ENCODE results near the gene HSD17B2.

Gene HSD17B2

DNA sequence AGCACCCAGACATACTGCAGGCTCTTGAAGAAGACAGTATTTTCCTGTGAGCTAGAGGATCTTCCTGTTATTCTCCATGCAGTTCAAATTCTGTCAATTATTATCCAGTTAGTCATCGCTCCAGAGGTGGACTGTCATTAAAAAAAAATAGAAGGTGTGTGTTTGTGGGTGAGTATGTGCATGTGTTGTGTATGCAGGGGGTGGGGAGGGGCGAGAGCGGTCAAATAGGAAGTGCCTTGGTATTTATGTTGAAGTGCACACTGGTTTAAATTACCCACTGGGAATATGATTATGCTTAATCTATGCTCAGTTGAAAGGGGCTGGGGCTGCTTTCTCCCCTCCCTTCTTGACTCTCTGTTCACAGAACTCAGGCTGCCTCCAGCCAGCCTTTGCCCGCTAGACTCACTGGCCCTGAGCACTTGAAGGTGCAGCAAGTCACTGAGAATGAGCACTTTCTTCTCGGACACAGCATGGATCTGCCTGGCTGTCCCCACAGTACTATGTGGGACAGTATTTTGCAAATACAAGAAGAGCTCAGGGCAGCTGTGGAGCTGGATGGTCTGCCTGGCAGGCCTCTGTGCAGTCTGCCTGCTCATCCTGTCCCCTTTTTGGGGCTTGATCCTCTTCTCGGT lies at the start of gene HSD17B2:
HSD17B2 (plus strand) TSS at position 273 of the 632 bp plus-strand sequence; CDS start at position 445, 172 bp downstream.
- Histone ChIP-seq H3K4me1 (ENCODE audit: control insufficient read depth in 1 of 2, insufficient read depth in 2 of 2, low read length in 2 of 2) (no peaks in the 10 kb centered on the region), H3K27me3 (ENCODE audit: low read depth, low read length) (no peaks in the 10 kb centered on the region), H3K9me3 (ENCODE audit: control insufficient read depth in 1 of 2, low read length in 2 of 2) (no peaks in the 10 kb centered on the region), H3K4me3 (ENCODE audit: low read depth in 1 of 2, low read length in 2 of 2) (peak within 1 kb of the TSS in 1 of 2 donors; percentile 47), H3K36me3 (ENCODE audit: control insufficient read depth in 1 of 2, insufficient read depth in 2 of 2, low read length in 2 of 2) (no peaks in the 10 kb centered on the region), H3K27ac (ENCODE audit: low read length) (peak within 1 kb of the TSS; percentile 35)

- Histone ChIP-seq H3K36me3 (ENCODE audit: control insufficient read depth in 1 of 2, insufficient read depth in 2 of 2, low read length in 2 of 2) (no peaks in the 10 kb centered on the region), H3K4me1 (ENCODE audit: control insufficient read depth in 1 of 2, insufficient read depth in 2 of 2, low read length in 2 of 2) (no peaks in the 10 kb centered on the region), H3K9me3 (ENCODE audit: control insufficient read depth in 1 of 2, low read length in 2 of 2) (no peaks in the 10 kb centered on the region), H3K27me3 (ENCODE audit: low read depth, low read length) (no peaks in the 10 kb centered on the region), H3K27ac (ENCODE audit: low read length) (no peak overlapping the region), H3K4me3 (ENCODE audit: low read depth in 1 of 2, low read length in 2 of 2) (no peak overlapping the region)
Measured at GRCh38 chr16:81987121-81987520, 47.9 kb upstream of the HSD17B2 start.

GRCh38 chr16:81987706-81988105 lies 47.3 kb upstream of the HSD17B2 start:
- Histone ChIP-seq H3K27me3 (ENCODE audit: low read depth, low read length) (no peaks in the 10 kb centered on the region), H3K9me3 (ENCODE audit: control insufficient read depth in 1 of 2, low read length in 2 of 2) (no peaks in the 10 kb centered on the region), H3K27ac (ENCODE audit: low read length) (no peak overlapping the region), H3K36me3 (ENCODE audit: control insufficient read depth in 1 of 2, insufficient read depth in 2 of 2, low read length in 2 of 2) (no peaks in the 10 kb centered on the region), H3K4me1 (ENCODE audit: control insufficient read depth in 1 of 2, insufficient read depth in 2 of 2, low read length in 2 of 2) (no peaks in the 10 kb centered on the region), H3K4me3 (ENCODE audit: low read depth in 1 of 2, low read length in 2 of 2) (no peak overlapping the region)

GRCh38 chr16:81992859-81993258 lies 42.2 kb upstream of the HSD17B2 start:
- no peaks in the 10 kb centered on the region for H3K27me3 ChIP-seq (ENCODE audit: low read depth, low read length)
- H3K4me3 ChIP-seq (ENCODE audit: low read depth in 1 of 2, low read length in 2 of 2) = no peak overlapping the region
- no peaks in the 10 kb centered on the region for H3K36me3 ChIP-seq (ENCODE audit: control insufficient read depth in 1 of 2, insufficient read depth in 2 of 2, low read length in 2 of 2)
- no peaks in the 10 kb centered on the region for H3K9me3 ChIP-seq (ENCODE audit: control insufficient read depth in 1 of 2, low read length in 2 of 2)
- H3K4me1 ChIP-seq (ENCODE audit: control insufficient read depth in 1 of 2, insufficient read depth in 2 of 2, low read length in 2 of 2) = peaks cover 10 to 12% of the 10 kb centered on the region in 2 donors
- no peak overlapping the region for H3K27ac ChIP-seq (ENCODE audit: low read length)

DNA sequence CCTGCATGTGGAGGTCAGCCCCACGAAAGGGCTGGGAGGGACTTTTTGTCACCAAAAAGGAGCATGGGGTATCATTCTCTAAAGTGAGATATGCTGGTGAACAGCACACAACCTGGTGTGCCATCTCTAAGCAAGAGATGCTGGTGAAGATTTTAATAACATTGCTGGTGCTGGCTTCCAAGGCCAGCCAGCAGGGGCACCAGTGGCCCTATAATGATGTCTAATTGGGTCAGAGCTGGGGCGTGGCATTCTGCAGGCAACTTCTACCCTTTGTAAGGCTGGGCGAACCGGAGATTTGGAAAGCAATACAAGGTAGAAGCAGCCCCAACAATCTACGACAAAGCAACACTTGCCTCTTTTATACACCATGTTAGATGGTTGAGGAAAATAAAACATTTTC lies 40.6 kb upstream of the HSD17B2 start:
- Histone ChIP-seq H3K27ac (ENCODE audit: low read length) (no peak overlapping the region), H3K4me3 (ENCODE audit: low read depth in 1 of 2, low read length in 2 of 2) (no peak overlapping the region), H3K9me3 (ENCODE audit: control insufficient read depth in 1 of 2, low read length in 2 of 2) (no peaks in the 10 kb centered on the region), H3K4me1 (ENCODE audit: control insufficient read depth in 1 of 2, insufficient read depth in 2 of 2, low read length in 2 of 2) (peaks cover 16 to 17% of the 10 kb centered on the region in 2 donors), H3K36me3 (ENCODE audit: control insufficient read depth in 1 of 2, insufficient read depth in 2 of 2, low read length in 2 of 2) (peaks cover 0 to 6% of the 10 kb centered on the region in 2 donors), H3K27me3 (ENCODE audit: low read depth, low read length) (no peaks in the 10 kb centered on the region)

DNA sequence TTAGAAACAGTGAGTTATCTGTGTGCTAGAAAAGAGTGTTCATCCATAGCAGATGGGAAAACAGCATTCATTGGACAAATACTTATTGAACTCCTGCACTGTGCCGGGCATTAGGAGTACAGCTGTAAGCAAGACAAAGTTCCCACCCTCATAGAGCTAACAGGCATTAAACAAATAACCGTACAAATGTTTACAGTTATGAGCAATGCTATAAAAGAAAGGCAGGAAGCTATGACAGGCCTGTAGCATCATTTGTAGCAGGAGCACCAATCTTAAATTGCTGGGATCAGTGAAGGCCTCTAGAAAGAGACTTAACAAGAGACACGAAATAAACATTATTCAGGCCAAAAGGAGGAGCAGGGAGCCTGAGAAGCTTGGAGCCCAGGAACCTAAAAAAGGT lies 39.4 kb upstream of the HSD17B2 start:
- no peaks in the 10 kb centered on the region for H3K27me3 ChIP-seq (ENCODE audit: low read depth, low read length)
- H3K4me3 ChIP-seq (ENCODE audit: low read depth in 1 of 2, low read length in 2 of 2) = no peak overlapping the region
- H3K27ac ChIP-seq (ENCODE audit: low read length) = no peak overlapping the region
- H3K4me1 ChIP-seq (ENCODE audit: control insufficient read depth in 1 of 2, insufficient read depth in 2 of 2, low read length in 2 of 2) = peaks cover 16 to 17% of the 10 kb centered on the region in 2 donors
- H3K9me3 ChIP-seq (ENCODE audit: control insufficient read depth in 1 of 2, low read length in 2 of 2) = no peaks in the 10 kb centered on the region
- peaks cover 0 to 6% of the 10 kb centered on the region in 2 donors for H3K36me3 ChIP-seq (ENCODE audit: control insufficient read depth in 1 of 2, insufficient read depth in 2 of 2, low read length in 2 of 2)

DNA sequence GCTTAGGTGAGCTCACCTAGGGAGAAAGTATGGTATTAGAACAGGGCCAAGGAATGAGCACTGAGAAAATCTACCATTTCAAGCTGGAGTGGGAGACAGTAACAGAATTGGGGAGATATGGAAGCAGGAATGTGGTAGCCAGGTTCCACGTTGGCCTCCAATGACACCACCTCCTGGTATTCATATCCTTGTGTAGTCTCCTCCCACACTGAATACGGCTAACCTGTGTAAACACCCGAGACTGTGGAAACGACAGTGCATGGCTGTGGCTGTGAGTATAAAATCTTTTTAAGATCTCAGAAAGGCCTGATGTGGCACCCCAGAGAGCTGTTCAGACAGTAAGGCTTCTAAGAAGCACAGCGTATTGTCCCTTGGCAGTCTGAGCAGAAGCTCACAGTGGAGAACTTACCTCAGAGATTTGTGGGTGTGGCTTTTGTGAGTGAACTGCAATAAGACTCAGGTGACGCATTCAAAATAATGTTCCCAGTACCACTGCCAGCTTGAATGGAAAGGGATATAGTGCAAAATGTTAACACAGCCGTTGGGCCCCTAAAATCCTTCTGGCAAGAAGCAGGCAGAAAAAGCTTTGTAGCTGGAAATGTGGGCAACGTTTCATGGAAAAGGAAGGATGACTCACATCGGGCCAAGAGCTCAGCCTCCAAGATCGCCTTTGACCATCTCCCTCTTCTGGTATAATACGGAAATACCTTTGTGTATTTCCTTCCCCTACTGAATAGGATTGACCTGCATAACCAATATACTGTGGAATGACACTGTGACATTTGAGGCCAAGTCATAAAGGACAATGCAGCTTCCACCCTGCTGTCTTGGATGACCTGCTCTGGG lies 38.2 kb upstream of the HSD17B2 start:
- Histone ChIP-seq H3K27me3 (ENCODE audit: low read depth, low read length) (no peaks in the 10 kb centered on the region), H3K4me3 (ENCODE audit: low read depth in 1 of 2, low read length in 2 of 2) (no peak overlapping the region), H3K27ac (ENCODE audit: low read length) (peak overlapping the region; percentile 66), H3K9me3 (ENCODE audit: control insufficient read depth in 1 of 2, low read length in 2 of 2) (no peaks in the 10 kb centered on the region), H3K36me3 (ENCODE audit: control insufficient read depth in 1 of 2, insufficient read depth in 2 of 2, low read length in 2 of 2) (peaks cover 0 to 6% of the 10 kb centered on the region in 2 donors), H3K4me1 (ENCODE audit: control insufficient read depth in 1 of 2, insufficient read depth in 2 of 2, low read length in 2 of 2) (peaks cover 16 to 17% of the 10 kb centered on the region in 2 donors)

- Histone ChIP-seq H3K27me3 (ENCODE audit: low read depth, low read length) (no peaks in the 10 kb centered on the region), H3K27ac (ENCODE audit: low read length) (peak overlapping the region; percentile 66)
Measured at GRCh38 chr16:81997738-81998137, 37.3 kb upstream of the HSD17B2 start.

GRCh38 chr16:82002831-82003230 lies 32.2 kb upstream of the HSD17B2 start:
- H3K36me3 ChIP-seq (ENCODE audit: control insufficient read depth in 1 of 2, insufficient read depth in 2 of 2, low read length in 2 of 2) = peaks cover 0 to 6% of the 10 kb centered on the region in 2 donors
- no peaks in the 10 kb centered on the region for H3K9me3 ChIP-seq (ENCODE audit: control insufficient read depth in 1 of 2, low read length in 2 of 2)
- H3K4me1 ChIP-seq (ENCODE audit: control insufficient read depth in 1 of 2, insufficient read depth in 2 of 2, low read length in 2 of 2) = peaks cover 5 to 6% of the 10 kb centered on the region in 2 donors
- H3K27me3 ChIP-seq (ENCODE audit: low read depth, low read length) = no peaks in the 10 kb centered on the region
- no peak overlapping the region for H3K4me3 ChIP-seq (ENCODE audit: low read depth in 1 of 2, low read length in 2 of 2)
- no peak overlapping the region for H3K27ac ChIP-seq (ENCODE audit: low read length)

More at GRCh38 chr16:81997738-81998137, 37.3 kb upstream of the HSD17B2 start:
- no peak overlapping the region for H3K4me3 ChIP-seq (ENCODE audit: low read depth in 1 of 2, low read length in 2 of 2)
- no peaks in the 10 kb centered on the region for H3K9me3 ChIP-seq (ENCODE audit: control insufficient read depth in 1 of 2, low read length in 2 of 2)
- H3K4me1 ChIP-seq (ENCODE audit: control insufficient read depth in 1 of 2, insufficient read depth in 2 of 2, low read length in 2 of 2) = peaks cover 16 to 17% of the 10 kb centered on the region in 2 donors
- H3K36me3 ChIP-seq (ENCODE audit: control insufficient read depth in 1 of 2, insufficient read depth in 2 of 2, low read length in 2 of 2) = peaks cover 0 to 6% of the 10 kb centered on the region in 2 donors

- H3K27ac ChIP-seq (ENCODE audit: low read length) = no peak overlapping the region
- no peak overlapping the region for H3K4me3 ChIP-seq (ENCODE audit: low read depth in 1 of 2, low read length in 2 of 2)
- H3K4me1 ChIP-seq (ENCODE audit: control insufficient read depth in 1 of 2, insufficient read depth in 2 of 2, low read length in 2 of 2) = no peaks in the 10 kb centered on the region
- no peaks in the 10 kb centered on the region for H3K36me3 ChIP-seq (ENCODE audit: control insufficient read depth in 1 of 2, insufficient read depth in 2 of 2, low read length in 2 of 2)
- H3K27me3 ChIP-seq (ENCODE audit: low read depth, low read length) = no peaks in the 10 kb centered on the region
- H3K9me3 ChIP-seq (ENCODE audit: control insufficient read depth in 1 of 2, low read length in 2 of 2) = peaks cover 0 to 5% of the 10 kb centered on the region in 2 donors
Measured at GRCh38 chr16:82004601-82005000, 30.5 kb upstream of the HSD17B2 start.

DNA sequence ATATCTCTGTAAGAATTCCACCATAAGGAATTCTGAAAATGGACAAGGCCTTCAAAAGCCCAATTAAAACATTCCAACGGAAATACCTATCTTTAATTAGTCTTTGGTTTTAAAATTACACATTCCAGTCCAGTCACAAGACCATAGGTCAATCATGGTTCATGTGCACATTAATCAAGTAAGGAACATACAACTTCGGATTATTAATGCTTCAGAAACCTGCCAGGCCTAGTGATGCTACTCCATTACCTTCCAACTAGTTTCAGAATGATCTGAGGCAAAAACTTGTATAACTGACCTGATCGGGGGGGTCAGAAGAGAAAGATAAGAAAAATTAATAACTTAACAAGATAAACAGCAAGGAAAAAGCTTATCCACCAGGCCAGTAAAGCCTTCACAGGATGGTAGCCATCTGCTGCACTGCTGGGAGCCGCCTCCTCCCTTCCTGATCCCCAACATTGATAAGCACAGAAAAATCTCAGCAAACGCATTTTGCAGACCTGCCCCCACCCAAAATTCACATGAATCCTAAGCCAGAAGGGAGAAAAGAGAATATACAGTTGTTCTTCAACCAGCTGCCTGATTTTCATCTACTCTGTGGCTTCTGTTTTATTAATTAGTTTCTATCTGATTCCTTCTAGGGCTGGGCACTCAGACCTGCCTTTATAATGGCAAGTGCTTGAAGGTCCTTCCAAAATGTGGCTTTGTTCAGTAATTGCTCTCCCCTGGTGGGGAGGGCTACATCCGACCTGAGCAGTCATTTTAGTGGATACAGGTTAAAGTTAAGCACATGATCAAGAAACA lies 29.8 kb upstream of the HSD17B2 start:
- no peaks in the 10 kb centered on the region for H3K27me3 ChIP-seq (ENCODE audit: low read depth, low read length)
- no peak overlapping the region for H3K4me3 ChIP-seq (ENCODE audit: low read depth in 1 of 2, low read length in 2 of 2)
- H3K4me1 ChIP-seq (ENCODE audit: control insufficient read depth in 1 of 2, insufficient read depth in 2 of 2, low read length in 2 of 2) = no peaks in the 10 kb centered on the region
- H3K9me3 ChIP-seq (ENCODE audit: control insufficient read depth in 1 of 2, low read length in 2 of 2) = peaks cover 0 to 5% of the 10 kb centered on the region in 2 donors
- H3K36me3 ChIP-seq (ENCODE audit: control insufficient read depth in 1 of 2, insufficient read depth in 2 of 2, low read length in 2 of 2) = no peaks in the 10 kb centered on the region
- H3K27ac ChIP-seq (ENCODE audit: low read length) = no peak overlapping the region

Data from muscle layer of duodenum (tissue), 2 donors.